Smooth muscle cell (in vitro differentiated cells): ENCODE measurements around the gene NAV2. TPM values are rescaled to one million over a fixed set of nuclear protein-coding genes. Genes with fewer than 3 reads are reported as not detected.

Experiments used
- DNase-seq: peaks from one replicate; lab custom pipeline; 2025; ENCODE audit not compliant: unreplicated experiment; lab: John Stamatoyannopoulos, UW
- H2AFZ ChIP-seq: fragments of 200-600 bp; sonication (generic); 2 replicates; pipeline ENCODE4 v1.6.0; 2016; ENCODE audit warnings: antibody characterized with exemption, low read depth, mild to moderate bottlenecking
- H3F3A ChIP-seq: fragments of 200-600 bp; sonication (generic); 2 replicates; pipeline ENCODE4 v1.6.0; 2017; ENCODE audit warnings: antibody characterized with exemption, low read depth
- H3K27ac ChIP-seq: fragments of 200-600 bp; sonication (generic); 2 replicates; pipeline ENCODE4 v1.5.1; 2016; ENCODE audit warnings: low read depth, mild to moderate bottlenecking
- H3K27me3 ChIP-seq: fragments of 200-600 bp; sonication (generic); 2 replicates; pipeline ENCODE4 v1.6.1; 2016; ENCODE audit warnings: low read depth, mild to moderate bottlenecking
- H3K36me3 ChIP-seq: fragments of 200-600 bp; sonication (generic); 2 replicates; pipeline ENCODE4 v1.5.1; 2016; ENCODE audit warnings: low read depth
- H3K4me1 ChIP-seq: fragments of 200-600 bp; sonication (generic); 2 replicates; pipeline ENCODE4 v1.5.1; 2016; ENCODE audit warnings: low read depth
- H3K4me2 ChIP-seq: fragments of 200-600 bp; sonication (generic); 2 replicates; pipeline ENCODE4 v1.6.0; 2016; ENCODE audit warnings: mild to moderate bottlenecking
- H3K4me3 ChIP-seq: fragments of 200-600 bp; sonication (generic); 2 replicates; pipeline ENCODE4 v1.5.1; 2016; ENCODE audit warnings: mild to moderate bottlenecking
- H3K79me2 ChIP-seq: fragments of 200-600 bp; sonication (generic); 2 replicates; pipeline ENCODE4 v1.6.0; 2016; ENCODE audit warnings: low read depth, mild to moderate bottlenecking
- H3K9ac ChIP-seq: fragments of 200-600 bp; sonication (generic); 2 replicates; pipeline ENCODE4 v1.6.0; 2016; ENCODE audit warnings: low read depth
- H3K9me3 ChIP-seq: fragments of 200-600 bp; sonication (generic); replicated peaks from 2 replicates; pipeline ENCODE4 v1.5.1; 2016; ENCODE audit warnings: low read depth
- H4K20me1 ChIP-seq: fragments of 200-600 bp; sonication (generic); 2 replicates; pipeline ENCODE4 v1.6.0; 2016; ENCODE audit warnings: low read depth
- WGBS: methylation state at CpG from one replicate; pipeline ENCODE4 v1.1.7; 2016; ENCODE audit warnings: low lambda C conversion rate; 5-methylcytosine and 5-hydroxymethylcytosine counted together
- polyA plus RNA-seq: library from polyadenylated mRNA; unstranded; fragments of >200 nt; fragmentation: Nextera tagmentation; extraction: Ambion mirVana; gene quantifications from 2 replicates; pipeline ENCODE4 v1.2.1, GENCODE V29; 2016
- total RNA-seq: library from RNA; depleted of rRNA; stranded (reverse); fragments of >200 nt; gene quantifications from 2 replicates; pipeline ENCODE4 v1.2.3, GENCODE V29; 2014
- TF ChIP-seq, protein P1 (sequence below): fragments of 200-600 bp; sonication (generic); IDR thresholded peaks from 2 replicates; pipeline ENCODE4 v1.5.1; 2017; ENCODE audit warnings: borderline replicate concordance, mild to moderate bottlenecking, antibody characterized with exemption; ENCODE audit not compliant: insufficient read depth, poor library complexity, severe bottlenecking

The NAV2 gene
- total and polyA plus RNA-seq, 2 experiments from 2014 or later: 14.1 to 67.5 TPM

- no peak for DNase-seq
- Histone ChIP-seq H3F3A (no peaks in the 10 kb centered on the region), H3K9me3 (no peaks in the 10 kb centered on the region), H2AFZ (no peak overlapping the region), H3K27ac (no peak overlapping the region), H3K4me3 (no peak overlapping the region), H4K20me1 (no peaks in the 10 kb centered on the region), H3K79me2 (peaks cover 17% of the 10 kb centered on the region), H3K27me3 (no peaks in the 10 kb centered on the region), H3K4me1 (peaks cover 23% of the 10 kb centered on the region), H3K9ac (no peak overlapping the region), H3K4me2 (no peak overlapping the region), H3K36me3 (no peaks in the 10 kb centered on the region)
- TF ChIP-seq, protein P1, sequence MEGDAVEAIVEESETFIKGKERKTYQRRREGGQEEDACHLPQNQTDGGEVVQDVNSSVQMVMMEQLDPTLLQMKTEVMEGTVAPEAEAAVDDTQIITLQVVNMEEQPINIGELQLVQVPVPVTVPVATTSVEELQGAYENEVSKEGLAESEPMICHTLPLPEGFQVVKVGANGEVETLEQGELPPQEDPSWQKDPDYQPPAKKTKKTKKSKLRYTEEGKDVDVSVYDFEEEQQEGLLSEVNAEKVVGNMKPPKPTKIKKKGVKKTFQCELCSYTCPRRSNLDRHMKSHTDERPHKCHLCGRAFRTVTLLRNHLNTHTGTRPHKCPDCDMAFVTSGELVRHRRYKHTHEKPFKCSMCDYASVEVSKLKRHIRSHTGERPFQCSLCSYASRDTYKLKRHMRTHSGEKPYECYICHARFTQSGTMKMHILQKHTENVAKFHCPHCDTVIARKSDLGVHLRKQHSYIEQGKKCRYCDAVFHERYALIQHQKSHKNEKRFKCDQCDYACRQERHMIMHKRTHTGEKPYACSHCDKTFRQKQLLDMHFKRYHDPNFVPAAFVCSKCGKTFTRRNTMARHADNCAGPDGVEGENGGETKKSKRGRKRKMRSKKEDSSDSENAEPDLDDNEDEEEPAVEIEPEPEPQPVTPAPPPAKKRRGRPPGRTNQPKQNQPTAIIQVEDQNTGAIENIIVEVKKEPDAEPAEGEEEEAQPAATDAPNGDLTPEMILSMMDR: no peak
- WGBS: 93% methylated on average over 13 of the region's 13 CpGs
These were observed 100.7 kb downstream of the NAV2 start for GRCh38 chr11:19813158-19813879.

GRCh38 chr11:19814421-19814820 is 101.8 kb downstream of the NAV2 start:
- 86% methylated on average over 2 of the region's 2 CpGs for WGBS
- Histone ChIP-seq H3K4me3 (no peak overlapping the region), H3K4me1 (peaks cover 16% of the 10 kb centered on the region)

DNA sequence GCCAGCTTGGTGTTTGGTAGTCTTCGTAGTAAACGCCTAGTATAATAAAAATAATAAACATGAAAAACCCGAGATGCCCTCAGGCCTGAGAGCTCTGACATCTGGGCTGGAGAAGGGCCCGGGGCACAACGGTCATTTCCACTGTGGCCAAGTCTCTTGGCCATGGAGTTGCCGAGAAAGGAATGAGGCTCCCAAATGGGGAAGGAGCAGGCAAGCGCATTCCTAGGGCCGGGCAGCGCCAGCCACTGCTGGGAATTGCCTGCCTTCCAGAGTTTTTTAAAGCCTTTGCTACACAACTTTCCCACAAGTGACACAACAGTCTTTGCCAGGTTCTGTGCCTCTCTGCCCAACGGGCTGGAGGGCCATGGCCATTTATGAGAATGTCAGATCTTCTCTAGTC is 103.4 kb downstream of the NAV2 start:
- Histone ChIP-seq H3K9me3 (no peaks in the 10 kb centered on the region), H3K4me1 (peaks cover 15% of the 10 kb centered on the region), H3K27me3 (no peaks in the 10 kb centered on the region), H3F3A (no peaks in the 10 kb centered on the region), H3K4me2 (no peak overlapping the region), H4K20me1 (no peaks in the 10 kb centered on the region), H3K27ac (no peak overlapping the region), H3K4me3 (no peak overlapping the region), H3K36me3 (no peaks in the 10 kb centered on the region), H3K9ac (no peak overlapping the region), H3K79me2 (peaks cover 17% of the 10 kb centered on the region), H2AFZ (no peak overlapping the region)
- DNase-seq: no peak
- TF ChIP-seq, protein P1: no peak
- WGBS: 70% methylated on average over 10 of the region's 10 CpGs

More at GRCh38 chr11:19814421-19814820, 101.8 kb downstream of the NAV2 start:
- TF ChIP-seq, protein P1: no peak
- H3K9me3 ChIP-seq: no peaks in the 10 kb centered on the region
- no peak overlapping the region for H2AFZ ChIP-seq
- DNase-seq: no peak
- no peaks in the 10 kb centered on the region for H3K27me3 ChIP-seq
- H3K79me2 ChIP-seq: peaks cover 17% of the 10 kb centered on the region
- no peaks in the 10 kb centered on the region for H3F3A ChIP-seq
- no peak overlapping the region for H3K4me2 ChIP-seq
- H3K36me3 ChIP-seq: no peaks in the 10 kb centered on the region
- H3K27ac ChIP-seq: no peak overlapping the region
- H3K9ac ChIP-seq: no peak overlapping the region
- no peaks in the 10 kb centered on the region for H4K20me1 ChIP-seq

DNA sequence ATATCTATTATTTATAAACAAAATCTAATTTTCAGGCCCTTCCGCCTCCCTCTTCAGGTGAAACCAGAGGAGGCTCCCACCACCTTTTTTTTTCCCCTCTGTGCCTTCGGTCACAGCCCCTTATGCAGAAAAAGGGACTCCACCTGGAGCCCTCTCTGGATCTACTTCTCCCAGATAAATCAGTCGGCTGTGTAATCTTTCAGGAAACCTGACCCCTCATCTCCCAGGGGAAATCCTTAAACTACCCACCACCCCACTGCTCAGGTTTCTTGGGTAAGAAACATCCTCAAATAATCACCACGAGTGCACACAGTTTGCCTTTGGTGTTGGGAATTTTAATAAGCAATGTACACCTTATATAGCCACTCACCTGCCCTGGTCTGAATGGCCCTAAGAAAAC is 104.2 kb downstream of the NAV2 start:
- Histone ChIP-seq H3K9me3 (no peaks in the 10 kb centered on the region), H3K4me3 (no peak overlapping the region), H3K27me3 (no peaks in the 10 kb centered on the region), H3F3A (no peaks in the 10 kb centered on the region), H3K9ac (no peak overlapping the region), H2AFZ (no peak overlapping the region), H3K27ac (no peak overlapping the region), H3K4me2 (no peak overlapping the region), H4K20me1 (no peaks in the 10 kb centered on the region), H3K79me2 (peaks cover 17% of the 10 kb centered on the region), H3K4me1 (peaks cover 15% of the 10 kb centered on the region), H3K36me3 (no peaks in the 10 kb centered on the region)
- 58% methylated on average over 4 of the region's 4 CpGs for WGBS
- TF ChIP-seq, protein P1: no peak
- DNase-seq: no peak
